HG03108 (cell line): Measurements from ENCODE around the gene LILRA2.
"Not testable (repeated sequence)": the region's sequence is repeated elsewhere in the genome, so short reads cannot be mapped to it uniquely, and the experiment has no call there.

Source experiments
- ATAC-seq: cut with Tn5 transposase; IDR thresholded peaks from one replicate; pipeline ENCODE4 v1.9.1; 2021; ENCODE audit warnings: moderate library complexity; ENCODE audit not compliant: unreplicated experiment

LILRA2 gene

DNA sequence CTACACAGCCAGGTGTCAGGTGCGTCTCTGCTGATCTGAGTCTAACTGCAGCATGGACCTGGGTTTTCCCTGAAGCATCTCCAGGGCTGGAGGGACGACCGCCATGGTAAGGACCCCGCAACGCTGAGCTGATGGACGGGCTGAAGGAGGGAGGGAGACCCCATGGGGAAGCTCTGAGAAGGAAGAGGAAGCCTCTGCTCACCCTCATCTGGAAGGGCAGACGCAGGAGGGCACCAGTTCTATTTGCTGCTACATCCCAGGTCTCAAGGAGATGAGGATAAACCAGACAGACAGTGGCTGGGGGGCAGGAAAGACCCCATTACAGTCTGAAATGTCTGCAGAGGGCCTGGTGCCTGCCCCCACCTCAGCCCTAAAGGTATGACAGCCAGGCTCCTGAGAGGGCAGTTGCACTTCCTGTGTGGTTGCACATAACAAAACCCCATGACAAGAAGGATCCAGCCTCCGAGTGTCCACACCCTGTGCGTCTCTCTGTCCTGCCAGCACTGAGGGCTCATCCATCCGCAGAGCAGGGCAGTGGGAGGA is at the start of gene LILRA2:
LILRA2 (plus strand) TSS at position 461 of the 543 bp plus-strand sequence. CDS start 89 bp downstream, outside the sequence.
- peak; percentile 71 for ATAC-seq

DNA sequence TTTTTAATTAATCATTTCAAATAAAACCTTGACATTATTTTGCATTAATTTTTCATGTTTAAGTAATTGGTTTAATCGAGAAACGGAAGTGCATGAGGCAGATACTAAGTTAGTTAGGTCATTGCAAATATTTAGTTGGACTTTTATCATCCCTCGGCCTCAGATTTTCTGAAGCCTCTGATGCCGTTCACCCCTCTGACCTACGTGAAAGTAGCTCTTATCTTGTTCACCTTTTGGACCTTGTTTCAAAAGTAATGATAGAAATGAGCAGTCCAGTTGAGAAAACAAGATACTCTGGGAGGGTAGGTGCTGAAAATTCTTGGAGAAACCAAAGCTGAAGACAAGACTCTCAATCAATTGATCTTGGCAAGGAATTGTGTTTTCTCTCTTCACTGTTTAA is 48.0 kb upstream of the LILRA2 start:
- ATAC-seq: no peak

DNA sequence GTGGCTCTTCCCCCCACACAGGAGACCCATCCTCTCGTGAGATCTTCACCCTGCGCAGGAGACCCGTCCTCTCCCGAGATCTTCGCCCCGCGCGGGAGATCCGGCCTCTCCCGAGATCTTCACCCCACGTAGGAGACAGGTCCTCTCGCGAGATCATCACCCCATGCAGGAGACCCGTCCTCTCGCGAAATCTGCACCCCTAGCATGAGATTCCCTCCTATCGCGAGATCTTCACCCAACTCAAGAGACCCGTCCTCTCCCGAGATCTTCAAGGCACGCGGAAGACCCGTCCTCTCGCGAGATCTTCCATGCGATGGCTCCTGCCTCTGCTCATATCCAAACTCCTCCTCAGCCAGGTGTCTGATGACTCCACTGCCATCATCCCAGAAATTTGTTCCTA is 46.6 kb upstream of the LILRA2 start:
- ATAC-seq: no peak

DNA sequence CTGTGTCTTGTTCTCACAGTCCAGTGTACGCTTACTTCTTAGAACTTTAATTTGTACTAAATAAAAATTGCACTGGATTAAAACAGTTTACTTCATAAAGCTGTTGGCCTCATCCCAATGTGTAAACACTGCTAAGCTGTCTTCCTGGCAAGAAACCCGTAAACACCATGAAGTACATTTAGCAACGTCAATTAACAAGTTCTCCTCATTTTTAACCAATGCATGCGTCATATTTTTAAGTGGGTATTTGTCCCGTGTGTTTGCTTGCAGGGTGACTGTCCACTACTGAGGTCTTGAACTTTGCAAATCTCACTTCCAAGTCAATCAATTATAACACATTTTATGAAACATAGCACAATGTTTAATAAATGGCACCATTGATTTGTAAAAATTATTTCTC is 42.7 kb upstream of the LILRA2 start:
- ATAC-seq: no peak

DNA sequence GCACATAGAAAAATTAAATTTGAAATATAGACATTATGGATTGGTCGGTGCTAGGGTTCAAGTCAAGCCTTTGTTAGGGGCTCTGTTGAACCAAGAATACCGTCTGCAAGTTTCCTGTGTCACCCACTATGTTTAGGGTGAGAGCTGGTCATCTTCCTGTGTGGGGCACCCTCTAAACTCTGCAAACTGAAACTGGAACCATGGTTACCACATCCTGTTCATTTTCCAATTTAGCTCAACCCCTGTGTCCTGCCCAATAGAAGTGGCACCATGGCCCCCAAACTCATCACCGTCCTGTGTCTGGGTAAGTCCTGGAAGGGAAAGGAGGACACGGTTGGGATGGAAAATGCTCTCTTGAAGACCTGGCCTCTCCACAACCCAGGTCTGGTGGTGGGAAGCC is 41.1 kb upstream of the LILRA2 start:
- peak; percentile 83 for ATAC-seq

DNA sequence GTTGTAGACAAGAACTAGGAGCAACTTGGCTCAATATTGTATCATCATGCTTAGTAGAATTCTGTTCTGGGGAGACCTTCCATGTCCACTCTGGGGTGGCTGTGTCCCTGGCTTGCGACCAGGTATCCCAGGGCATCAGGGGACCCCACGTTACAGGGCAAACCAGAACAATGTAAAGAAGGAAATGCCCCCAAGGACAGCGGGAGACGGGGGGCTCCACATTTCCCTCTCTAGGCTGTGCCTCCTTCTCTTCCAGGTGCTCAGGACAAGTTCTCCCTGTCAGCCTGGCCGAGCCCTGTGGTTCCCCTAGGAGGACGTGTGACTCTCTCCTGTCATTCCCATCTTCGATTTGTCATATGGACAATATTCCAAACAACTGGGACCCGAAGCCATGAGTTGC is 40.1 kb upstream of the LILRA2 start:
- no peak for ATAC-seq

DNA sequence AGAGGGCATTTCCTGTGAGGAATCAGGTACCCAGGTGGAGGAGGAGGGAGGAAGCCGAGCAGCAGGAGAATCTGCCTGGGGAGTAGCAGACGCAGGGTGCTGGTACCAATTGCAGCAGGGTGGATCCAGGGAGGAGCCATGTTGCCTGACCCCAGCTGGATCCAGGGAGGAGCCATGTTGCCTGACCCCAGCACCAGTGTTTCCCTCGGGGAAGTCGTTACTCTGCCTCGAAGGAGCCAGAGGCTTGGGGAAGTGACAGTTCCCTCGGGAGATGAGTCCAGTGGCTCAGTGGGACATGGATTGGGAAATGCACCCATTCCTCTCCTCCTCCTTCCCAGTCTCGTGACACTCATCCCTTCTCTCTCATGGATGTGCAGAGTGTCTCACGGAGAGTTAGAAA is 39.4 kb upstream of the LILRA2 start:
- no peak for ATAC-seq

DNA sequence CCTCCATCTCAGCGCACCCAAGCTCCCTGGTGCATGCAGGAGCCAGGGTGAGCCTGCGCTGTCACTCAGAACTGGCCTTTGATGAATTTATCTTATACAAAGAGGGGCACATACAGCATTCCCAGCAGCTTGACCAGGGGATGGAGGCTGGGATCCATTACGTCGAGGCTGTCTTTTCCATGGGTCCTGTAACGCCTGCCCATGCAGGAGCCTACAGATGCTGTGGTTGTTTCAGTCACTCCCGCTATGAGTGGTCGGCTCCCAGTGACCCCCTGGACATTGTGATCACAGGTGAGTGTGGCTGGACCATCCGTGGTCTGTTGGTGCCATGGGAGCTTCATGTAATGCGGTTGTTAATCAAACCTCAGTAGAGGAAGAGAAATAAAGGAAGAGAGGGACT is 38.0 kb upstream of the LILRA2 start:
- ATAC-seq: no peak

DNA sequence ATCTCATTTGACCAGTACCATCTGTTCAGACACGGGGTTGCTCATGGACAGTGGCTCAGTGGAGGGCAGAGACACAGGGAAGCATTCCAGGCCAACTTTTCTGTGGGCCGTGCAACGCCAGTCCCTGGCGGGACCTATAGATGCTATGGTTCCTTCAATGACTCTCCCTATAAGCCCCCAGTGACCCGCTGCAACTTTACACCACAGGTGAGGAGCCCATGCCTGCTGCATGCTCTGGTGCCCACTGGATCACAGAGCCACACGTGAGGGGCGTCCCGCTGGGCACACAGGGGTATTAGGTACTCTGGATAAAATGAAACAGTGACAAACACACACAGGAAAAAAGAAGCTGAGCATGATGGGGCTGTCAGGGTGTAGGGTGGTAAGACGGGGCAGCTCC is 36.6 kb upstream of the LILRA2 start:
- no peak for ATAC-seq

DNA sequence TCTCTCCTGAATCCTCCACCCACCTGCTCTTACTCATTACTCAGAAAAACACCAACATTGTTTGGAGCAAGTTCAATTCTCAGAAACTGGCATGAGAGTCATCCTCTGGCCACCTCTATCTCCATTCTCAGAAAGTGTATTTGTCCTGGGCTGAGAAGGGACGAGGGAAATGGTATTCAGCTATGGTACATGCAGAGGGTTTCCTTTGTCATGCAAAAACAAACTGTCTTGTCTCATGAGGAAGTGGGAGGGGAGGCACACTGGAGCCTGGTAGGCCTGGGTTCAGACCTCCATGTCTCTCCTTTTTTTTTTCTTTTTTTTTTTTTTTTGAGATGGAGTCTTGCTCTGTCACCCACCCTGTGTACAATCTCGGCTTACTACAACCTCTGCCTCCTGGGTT is 31.9 kb upstream of the LILRA2 start:
- ATAC-seq: no peak

DNA sequence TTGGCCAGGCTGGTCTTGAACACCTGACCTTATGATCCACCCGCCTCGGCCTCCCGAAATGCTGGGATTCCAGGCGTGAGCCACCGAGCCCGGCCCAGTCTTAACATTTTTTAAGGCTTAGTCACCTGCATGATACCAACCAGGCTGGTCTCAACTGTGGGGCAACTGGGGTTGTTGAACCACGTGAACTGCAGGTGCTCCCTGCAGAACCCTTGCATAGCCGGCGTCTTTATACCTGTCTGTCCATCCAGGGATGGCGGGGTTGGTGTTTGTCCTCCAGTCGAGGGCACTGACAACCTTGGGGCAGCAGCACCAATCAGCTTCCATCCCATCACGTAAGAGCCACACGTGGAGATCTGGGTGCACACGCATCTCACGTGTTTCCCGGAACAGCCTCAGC is 24.8 kb upstream of the LILRA2 start:
- ATAC-seq: no peak

DNA sequence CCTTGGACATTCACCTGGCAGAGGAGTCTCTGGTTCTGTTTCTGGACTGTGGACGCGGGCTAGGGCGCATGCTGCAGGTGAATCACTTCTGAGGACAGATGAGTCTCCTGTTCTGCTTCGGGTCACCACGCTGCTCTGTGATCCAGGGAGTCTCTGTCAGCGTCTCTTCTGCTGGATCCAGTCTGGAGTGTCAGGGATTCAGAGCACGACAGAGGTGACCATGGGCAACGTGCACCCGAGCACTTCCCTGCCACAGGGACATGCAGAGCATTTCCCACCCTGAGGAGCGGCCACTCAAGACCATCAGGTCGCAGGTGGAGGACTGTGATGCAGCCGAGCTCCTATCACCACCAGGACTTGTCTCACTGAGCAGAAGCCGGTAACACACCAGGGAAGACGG is 24.4 kb upstream of the LILRA2 start:
- no peak for ATAC-seq

DNA sequence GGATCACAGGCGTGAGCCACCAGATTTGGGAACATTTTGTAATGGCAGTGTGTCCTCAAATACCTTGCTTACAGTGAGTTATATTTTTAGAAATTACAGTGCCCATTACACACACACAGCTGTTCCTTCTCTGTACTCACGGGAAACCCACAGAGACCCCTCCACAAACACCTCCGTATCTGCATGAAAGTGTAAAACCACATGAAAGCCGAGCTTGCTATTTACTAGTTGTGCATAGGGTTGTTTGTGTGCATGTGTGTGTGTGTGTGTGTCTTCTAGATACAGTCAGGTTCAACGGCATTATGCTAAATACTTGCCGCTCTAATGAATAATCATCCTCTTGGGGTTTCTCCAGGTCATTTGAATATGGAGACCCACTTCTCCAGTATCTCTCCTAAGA is 22.3 kb upstream of the LILRA2 start:
- no peak for ATAC-seq

DNA sequence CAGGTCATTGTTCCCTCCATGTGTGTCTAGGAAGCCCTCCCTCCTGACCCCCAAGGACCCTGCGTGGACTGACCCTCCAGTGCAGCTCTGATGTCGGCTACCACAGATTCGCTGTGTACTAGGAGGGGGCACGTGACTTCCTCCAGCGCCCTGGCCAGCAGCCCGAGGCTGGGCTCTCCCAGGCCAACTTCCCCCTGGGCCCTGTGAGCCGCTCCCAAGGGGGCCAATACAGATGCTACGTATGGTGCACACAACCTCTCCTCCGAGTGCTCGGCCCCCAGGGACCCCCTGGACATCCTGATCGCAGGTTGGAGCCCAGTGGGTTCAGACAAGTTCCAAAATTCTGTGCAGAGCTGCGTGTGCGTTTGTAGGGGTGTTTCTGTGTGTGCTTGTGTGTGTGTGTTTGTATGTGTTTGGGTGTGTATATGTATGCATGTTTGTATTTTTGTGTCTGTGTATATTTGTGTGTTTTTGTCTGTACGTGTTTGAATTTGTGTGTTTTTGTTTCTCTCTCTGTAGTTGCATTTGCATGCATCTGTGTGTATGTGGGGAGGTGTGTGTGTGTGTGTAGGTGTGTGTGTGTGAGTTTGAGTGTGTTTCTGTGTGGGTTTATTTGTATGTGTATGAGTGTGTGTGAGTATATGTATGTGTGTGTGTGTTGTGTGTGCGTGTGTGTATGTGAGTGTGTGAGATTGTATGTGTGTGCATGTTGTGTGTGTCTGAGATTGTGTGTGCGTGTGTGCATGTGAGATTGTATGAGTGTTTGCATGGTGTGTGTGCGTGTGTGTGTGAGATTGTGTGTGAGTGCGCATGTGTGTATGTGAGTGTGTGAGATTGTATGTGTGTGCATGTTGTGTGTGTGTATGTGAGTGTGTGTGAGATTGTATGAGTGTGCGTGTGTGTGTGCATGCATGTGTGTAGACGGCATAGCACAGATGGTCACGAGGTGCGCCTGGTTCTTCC is 21.4 kb upstream of the LILRA2 start:
- ATAC-seq: no peak

DNA sequence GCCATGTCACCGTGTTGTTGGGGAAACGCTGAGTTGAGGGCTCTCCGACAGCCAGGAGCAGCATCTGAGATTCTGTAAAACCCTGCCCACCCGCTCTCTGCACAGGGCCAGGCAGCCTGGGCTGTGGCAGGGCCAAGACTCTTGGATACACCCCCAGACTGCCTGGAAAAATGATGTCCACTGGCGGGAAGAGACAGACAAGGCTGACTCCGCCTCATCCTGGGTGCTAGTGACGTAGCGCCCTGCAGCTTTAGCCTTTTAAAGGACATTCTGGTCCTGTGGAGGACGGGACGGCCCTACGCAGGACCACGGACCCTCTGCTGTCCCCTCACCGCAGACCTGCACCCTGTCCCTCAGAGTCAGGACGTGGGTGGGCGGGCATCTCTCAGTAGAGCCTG is 20.7 kb upstream of the LILRA2 start:
- no peak for ATAC-seq

DNA sequence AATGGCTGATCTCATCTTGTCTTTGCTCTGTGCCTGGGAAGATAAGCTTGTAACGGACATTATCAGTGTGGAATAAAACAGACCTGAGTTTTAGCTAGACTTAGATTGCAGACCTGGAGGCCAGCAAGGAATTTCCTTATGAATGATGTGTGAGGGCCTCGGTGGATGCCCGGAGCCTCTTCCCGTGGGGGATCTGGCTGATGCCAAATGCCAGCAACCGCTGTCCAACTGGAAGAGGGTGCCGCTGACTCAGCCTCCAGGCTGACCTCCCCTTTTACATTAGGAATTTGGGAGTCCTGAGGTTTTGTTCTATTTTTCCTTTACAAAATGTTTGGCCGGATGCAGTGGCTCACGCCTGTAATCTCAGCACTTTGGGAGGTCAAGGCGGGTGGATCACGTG is 19.6 kb upstream of the LILRA2 start:
- ATAC-seq: no peak

DNA sequence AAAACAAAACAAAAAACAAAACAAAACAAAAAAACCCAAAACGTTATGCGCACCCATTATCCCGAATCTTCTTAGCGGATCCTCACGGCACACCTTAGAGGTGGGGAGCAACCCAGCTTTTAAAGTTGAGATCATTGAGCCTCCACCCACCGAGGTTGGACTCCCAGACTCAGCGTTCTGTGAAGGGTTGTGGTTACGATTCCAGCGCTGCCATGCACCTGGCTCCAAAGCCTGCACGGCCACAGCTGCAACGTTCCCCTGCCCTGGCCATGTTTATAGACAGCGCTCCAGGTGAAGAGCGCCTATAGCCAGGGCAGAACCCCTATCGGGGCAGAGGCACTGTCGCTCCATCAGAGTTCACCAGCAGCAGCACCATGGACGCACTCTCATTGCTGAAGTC is 18.7 kb upstream of the LILRA2 start:
- no peak for ATAC-seq

DNA sequence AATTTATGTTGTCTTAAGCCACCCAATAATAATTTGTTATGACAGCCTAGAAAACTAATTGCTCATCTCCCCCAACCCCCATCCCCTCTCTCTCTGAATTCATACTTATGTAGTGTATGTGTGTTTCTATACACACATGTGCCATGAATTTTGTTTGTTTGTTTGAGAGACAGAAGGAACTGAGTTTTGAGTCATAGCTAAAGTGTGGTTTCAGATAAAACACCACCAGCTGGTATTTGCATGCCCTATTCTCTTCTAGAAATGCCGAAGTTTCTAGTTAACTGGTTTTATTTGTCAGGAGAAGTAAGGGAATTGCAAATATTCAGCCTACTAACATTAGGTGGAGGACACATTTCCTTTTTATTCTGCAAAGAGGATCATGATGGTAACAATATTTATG is 17.4 kb upstream of the LILRA2 start:
- no peak for ATAC-seq

DNA sequence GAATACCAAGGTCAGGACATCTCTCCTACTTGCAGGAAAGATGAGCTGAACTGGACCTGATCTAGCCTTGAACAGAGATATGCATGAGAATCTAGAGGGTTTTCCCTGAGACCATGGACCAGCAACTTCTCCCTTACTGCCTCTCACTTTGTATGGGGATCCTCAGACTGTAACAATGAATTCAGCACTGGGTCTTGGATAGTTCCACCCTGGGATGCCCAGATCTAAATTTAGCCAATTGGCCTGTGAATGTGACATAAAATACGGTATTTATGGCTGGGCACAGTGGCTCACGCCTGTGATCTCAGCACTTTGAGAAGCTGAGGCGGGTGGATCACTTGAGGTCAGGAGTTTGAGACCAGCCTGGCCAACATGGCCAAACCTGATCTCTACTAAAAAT is 15.3 kb upstream of the LILRA2 start:
- no peak for ATAC-seq

DNA sequence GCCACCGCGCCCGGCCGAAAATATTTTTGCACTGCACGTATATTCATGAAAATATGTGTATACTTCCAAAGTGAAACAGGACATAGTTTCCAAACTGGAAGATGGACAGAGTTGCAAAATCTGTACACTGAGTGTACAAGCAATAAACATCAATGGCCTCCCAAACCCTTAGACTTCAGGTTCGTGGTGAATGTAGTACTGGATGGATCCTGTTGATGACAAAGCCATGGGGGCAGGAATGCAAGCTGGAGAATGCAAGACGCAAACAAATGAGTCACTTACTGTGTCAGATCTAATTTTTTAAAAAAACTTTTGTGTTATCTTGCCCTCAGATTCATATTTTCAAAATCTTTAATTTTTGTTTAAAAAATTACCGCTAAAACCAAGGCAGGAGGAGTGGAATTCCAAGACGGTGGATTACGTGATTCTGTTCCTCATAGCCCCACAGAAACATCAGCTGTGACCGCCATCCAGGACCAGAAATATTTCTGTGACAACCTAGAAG is 12.7 kb upstream of the LILRA2 start:
- no peak for ATAC-seq

DNA sequence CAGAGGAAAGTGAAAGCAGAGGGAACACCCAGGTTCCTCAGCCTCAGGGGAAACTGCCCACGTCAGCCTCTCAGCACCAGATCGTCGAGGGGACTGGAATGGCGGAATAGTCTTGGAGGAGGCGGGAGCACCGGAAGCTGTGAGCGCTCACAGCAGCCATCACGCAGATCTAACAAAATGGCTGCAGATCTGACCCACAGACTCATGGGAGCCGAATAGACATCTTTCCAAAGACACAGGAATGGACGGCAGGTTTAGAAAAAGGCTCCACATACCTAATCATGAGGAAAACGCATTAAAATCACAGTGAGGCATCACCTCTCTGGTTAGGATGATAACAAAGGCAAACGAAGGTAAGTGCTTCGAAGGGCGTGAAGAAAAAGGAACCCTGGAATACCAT is 11.8 kb upstream of the LILRA2 start:
- ATAC-seq: no peak

DNA sequence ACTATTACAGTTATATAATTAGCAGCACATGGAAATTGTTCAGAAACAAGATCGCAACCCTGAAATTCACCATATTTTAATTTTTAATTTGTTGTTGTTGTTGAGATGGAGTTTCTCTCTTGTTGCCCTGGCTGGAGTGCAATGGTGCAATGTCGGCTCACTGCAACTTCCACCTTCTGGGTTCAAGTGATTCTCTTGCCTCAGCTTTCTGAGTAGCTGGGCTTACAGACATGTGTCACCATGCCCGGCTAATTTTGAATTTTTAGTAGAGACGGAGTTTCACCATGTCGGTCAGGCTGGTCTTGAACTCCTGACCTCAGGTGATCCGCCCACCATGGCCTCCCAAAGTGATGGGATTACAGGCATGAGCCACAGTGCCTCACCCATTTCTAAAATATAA is 10.4 kb upstream of the LILRA2 start:
- ATAC-seq: not testable (repeated sequence)
